ENCODE measurements around the gene INPP5A.
"Not testable (repeated sequence)": the region's sequence is repeated elsewhere in the genome, so short reads cannot be mapped to it uniquely, and the experiment has no call there.

The INPP5A gene

DNA sequence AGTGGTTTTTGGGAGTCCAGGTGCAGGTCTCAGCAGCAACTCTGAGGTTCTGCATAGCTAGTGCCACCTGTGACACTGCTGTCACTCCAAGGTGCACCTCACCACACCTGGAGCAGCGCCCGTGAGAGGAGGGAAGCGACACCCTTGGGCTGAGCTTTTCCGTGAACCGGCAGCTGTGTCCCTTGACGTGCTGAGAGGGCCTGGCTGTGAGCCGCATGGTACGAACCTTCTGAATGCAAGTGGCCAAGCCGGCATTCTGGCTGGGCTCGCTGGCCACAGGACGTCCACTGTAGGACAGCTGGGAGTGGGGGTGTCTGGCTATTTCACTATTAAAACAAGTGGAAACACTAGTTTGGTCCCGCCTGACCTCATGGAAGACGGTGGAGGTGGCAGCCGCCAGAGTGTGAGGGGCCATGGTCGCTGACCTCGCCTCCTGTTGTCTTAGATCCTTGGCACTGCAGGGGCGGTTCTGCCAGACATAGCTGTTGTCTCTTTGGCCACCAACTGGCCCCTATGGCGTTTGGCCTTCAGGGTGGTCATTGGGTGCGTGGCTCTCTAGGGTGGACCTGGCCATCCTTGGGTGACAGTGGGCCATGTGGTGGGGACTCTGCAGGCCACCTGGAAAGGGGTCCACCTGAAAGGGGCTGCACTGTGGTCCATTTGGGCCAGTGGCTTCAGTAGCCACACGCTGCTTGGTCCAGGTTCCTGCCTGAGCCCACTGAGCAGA is 12.9 kb downstream of the INPP5A start:
- no peak for DNase-seq

- no peak for DNase-seq
These were observed 13.7 kb downstream of the INPP5A start for GRCh38 chr10:132551093-132551807.

DNA sequence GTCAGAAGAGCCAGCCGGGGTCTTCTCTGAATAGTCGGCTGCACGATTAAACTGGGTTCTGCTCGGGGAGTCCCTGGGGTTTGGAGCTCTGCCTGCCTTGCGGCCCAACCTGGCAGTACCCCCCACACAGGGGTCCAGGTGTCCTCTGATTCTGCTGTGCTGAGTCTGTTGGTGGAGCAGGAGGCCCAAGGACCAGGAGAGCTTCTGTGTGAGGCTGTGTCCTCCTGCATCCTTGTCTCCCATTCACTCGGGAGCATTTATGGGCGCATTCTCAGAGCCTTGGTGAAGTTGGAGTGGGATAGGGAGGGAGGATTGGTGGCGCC is 14.2 kb downstream of the INPP5A start:
- DNase-seq, result no peak

DNA sequence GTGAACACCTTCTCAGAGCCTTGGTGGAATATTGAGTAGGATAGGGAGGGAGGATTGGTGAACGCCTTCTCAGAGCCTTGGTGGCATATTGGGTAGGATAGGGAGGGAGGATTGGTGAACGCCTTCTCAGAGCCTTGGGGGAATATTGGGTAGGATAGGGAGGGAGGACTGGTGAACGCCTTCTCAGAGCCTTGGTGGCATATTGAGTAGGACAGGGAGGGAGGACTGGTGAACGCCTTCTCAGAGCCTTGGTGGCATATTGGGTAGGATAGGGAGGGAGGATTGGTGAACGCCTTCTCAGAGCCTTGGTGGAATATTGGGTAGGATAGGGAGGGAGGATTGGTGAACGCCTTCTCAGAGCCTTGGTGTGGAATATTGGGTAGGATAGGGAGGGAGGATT is 15.0 kb downstream of the INPP5A start:
- not testable (repeated sequence) for DNase-seq

DNA sequence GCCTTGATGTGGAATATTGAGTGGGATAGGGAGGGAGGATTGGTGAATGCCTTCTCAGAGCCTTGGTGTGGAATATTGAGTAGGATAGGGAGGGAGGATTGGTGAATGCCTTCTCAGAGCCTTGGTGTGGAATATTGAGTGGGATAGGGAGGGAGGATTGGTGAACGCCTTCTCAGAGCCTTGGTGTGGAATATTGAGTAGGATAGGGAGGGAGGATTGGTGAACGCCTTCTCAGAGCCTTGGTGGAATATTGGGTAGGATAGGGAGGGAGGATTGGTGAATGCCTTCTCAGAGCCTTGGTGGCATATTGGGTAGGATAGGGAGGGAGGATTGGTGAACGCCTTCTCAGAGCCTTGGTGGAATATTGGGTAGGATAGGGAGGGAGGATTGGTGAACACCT is 16.0 kb downstream of the INPP5A start:
- DNase-seq, result not testable (repeated sequence)

GRCh38 chr10:132554053-132554990 is 16.7 kb downstream of the INPP5A start:
- no peak for DNase-seq

DNA sequence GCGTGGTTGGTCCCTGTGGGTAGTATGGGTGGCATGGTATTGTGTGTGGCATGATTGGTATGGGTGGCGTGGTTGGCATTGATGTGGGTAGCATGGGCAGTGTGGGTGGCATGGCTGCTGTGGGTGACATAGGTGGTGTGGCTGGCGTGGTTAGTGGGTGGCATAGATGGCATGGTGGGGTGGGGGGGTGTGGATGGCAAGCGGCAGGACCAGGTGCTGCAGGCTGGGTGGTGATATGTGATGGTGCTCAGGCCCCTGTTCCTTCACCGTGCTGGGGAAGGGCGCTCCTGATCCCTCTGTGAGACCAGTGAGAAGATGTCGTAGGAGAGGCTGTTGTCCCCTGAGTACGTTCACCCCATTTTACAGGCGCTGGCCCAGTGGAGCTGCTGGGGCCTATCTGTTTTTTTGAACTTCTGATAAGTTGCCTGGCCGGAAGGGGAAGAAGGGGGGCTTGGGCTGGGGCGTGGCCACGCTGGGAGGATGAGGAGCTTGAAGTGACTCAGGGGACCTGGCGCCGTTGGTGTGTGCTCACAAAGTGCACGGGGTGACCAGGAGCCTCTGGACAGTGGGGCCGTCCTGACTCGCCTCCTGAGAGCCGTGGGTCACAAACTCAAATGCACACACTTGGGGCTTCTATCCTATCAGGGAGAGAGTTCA is 17.5 kb downstream of the INPP5A start:
- DNase-seq, result no peak

- no peak for DNase-seq
These were observed 18.3 kb downstream of the INPP5A start for GRCh38 chr10:132555648-132556575.

GRCh38 chr10:132556994-132557441 is 19.4 kb downstream of the INPP5A start:
- DNase-seq, result no peak

DNA sequence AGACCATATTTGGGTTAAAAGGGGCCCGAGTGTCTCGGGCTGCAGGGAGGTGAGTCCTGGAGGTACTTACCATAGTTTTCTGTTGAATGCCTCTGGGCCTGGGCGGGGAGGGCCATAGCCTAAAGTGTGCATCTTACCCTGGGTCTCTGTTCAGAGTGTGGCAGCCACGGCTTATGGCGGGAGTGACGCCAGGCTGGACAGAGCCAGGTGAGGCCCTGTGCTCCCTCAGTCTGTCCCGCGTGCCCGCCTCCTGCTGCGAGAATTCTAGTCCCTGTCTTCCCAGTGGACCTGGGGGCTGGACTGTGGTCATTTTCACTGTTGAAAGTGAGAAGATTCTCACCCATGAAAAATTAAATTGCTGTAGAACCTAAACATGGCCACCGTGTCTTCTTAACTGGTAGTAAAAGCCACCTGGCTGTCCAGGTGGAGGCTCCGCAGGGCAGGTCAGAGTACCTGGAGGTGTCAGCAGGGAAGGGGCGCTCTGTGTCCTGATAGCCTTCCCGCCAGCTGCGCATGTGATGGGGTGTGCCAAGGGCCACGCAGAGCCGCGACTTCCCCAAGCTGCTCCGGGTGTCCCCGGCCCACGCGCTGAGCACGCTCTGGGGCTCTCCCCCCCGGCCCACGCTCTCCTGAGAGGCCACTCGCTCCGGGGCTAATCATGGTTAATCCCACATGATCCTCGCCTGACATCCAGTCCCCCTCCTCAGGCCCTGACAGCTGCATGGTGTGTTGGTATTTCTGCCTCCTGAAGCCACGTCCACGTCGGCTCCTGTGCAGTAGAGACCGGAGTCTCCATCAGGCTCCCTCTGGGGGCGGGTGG is 20.3 kb downstream of the INPP5A start:
- DNase-seq, result no peak

GRCh38 chr10:132558516-132559413 is 21.2 kb downstream of the INPP5A start:
- no peak for DNase-seq

DNA sequence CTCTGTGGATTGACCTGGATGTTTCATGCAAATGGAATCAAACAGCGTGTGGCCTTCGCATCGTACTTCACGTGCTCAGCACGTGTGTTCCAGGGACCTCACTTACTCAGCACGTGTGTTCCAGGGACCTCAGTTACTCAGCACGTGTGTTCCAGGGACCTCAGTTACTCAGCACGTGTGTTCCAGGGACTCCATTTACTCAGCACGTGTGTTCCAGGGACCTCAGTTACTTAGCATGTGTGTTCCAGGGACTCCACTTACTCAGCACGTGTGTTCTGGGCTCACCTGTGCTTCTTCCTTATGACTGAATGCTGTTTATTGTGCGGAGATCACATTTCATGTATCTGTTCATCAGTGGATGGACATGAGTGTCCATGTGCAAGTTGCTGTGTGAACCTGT is 22.0 kb downstream of the INPP5A start:
- DNase-seq, result no peak

GRCh38 chr10:132560241-132560731 is 22.7 kb downstream of the INPP5A start:
- DNase-seq, result no peak

GRCh38 chr10:132562177-132562915 is 24.8 kb downstream of the INPP5A start:
- no peak for DNase-seq

DNA sequence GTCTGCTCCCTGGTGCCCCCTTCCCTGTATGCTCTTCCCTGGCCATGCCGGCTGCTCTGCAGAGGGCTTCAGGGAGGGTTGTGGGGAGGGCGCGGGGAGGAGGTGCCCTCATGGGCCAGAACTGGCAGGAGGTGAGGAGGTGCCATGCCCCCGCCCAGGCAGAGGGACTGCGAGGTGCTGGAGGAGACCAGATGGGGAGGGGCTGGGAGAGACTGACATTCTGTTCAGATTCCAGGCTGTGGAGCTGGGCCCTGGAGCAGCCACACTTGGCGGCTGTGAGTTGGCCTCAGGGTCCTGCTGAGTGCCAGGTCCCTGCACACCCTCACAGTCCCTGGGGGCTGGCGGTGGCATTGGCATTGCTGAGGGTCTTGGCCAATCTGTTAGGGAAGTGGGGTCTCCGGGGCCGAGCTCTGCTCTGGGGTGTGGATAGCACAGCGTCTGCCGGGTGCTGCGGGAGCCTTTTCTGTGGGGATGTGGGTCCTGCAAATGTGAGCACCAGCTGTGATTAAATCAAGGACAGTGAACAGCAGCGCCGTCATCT is 25.4 kb downstream of the INPP5A start:
- no peak for DNase-seq

- DNase-seq, result no peak
These were observed 26.1 kb downstream of the INPP5A start for GRCh38 chr10:132563485-132564248.

DNA sequence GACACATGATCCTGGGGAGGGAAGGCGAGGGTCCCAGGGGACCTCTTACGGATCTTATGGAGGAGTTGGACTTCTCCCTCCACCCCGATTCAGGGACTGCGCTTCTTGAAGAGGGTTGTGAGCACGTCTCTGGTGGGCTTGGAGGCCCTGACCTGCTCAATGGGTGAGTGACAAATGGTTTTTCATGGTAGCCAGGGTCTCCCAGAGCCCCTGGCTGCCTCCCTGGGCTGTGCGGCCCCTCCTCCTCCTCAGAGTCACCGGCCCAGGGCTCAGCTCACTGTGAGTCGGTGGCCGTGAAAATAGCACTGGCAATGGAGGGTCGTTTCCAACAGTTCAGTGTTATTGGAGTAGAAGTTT is 26.6 kb downstream of the INPP5A start:
- no peak for DNase-seq

- DNase-seq, result no peak
These were observed 27.1 kb downstream of the INPP5A start for GRCh38 chr10:132564690-132565089.
